IMR-90 (cell line): ENCODE results near the gene MICAL1. TPM values are rescaled to one million over a fixed set of nuclear protein-coding genes. Genes with fewer than 3 reads are reported as not detected.

Experiments used
- ATAC-seq: fragments of 200-7000 bp; cut with Tn5 transposase; 2 replicates; pipeline ENCODE4 v1.9.1; 2020; ENCODE audit warnings: low read depth, mild to moderate bottlenecking, moderate library complexity
- BruUV-seq: library from RNA; stranded (reverse); fragments of 400-500 nt; replicated peaks from 2 replicates; lab custom pipeline; 2021; lab: Mats Ljungman, UMichigan
- CTCF ChIA-PET: fragments of 300-600 bp; formaldehyde crosslinking; extraction: SDS; loops from one replicate; lab custom pipeline; 2021; ENCODE audit warnings: antibody characterized with exemption; lab: Yijun Ruan, JAX
- POLR2A ChIA-PET: fragments of 300-600 bp; sonication (Branson Sonifier 250); formaldehyde crosslinking; loops from one replicate; lab custom pipeline; 2022; ENCODE audit warnings: antibody characterized with exemption; ENCODE audit not compliant: unreplicated experiment; lab: Charles Lee
- DNase-seq: peaks from one replicate; pipeline ENCODE4 v3.0.0; 2013
- H2AFZ ChIP-seq: replicated peaks from 2 replicates; pipeline ENCODE3; 2013; ENCODE audit warnings: low read length, mild to moderate bottlenecking; ENCODE audit not compliant: poor library complexity
- H2AK5ac ChIP-seq: 2 replicates; pipeline ENCODE4 v1.6.1; 2013; ENCODE audit warnings: low read depth, low read length, inconsistent platforms
- H2AK9ac ChIP-seq: replicated peaks from 2 replicates; pipeline ENCODE3; 2013; ENCODE audit warnings: mild to moderate bottlenecking, low read depth, low read length, moderate library complexity; ENCODE audit not compliant: poor library complexity
- H2BK120ac ChIP-seq: 2 replicates; pipeline ENCODE4 v1.6.1; 2013; ENCODE audit warnings: low read depth, low read length, inconsistent platforms
- H2BK15ac ChIP-seq: 3 replicates; pipeline ENCODE4 v1.6.1; 2013; ENCODE audit warnings: low read depth, low read length, inconsistent platforms
- H2BK20ac ChIP-seq: 2 replicates; pipeline ENCODE4 v1.6.1; 2013; ENCODE audit warnings: low read depth, mild to moderate bottlenecking, inconsistent platforms, low read length, moderate library complexity
- H2BK5ac ChIP-seq: 2 replicates; pipeline ENCODE4 v1.6.1; 2013; ENCODE audit warnings: mild to moderate bottlenecking, low read depth, low read length, inconsistent platforms; ENCODE audit not compliant: poor library complexity, severe bottlenecking
- H3K14ac ChIP-seq: replicated peaks from 2 replicates; pipeline ENCODE4 v1.6.1; 2013; ENCODE audit warnings: low read depth, low read length, inconsistent platforms
- H3K18ac ChIP-seq: 2 replicates; pipeline ENCODE4 v1.6.1; 2013; ENCODE audit warnings: low read depth, low read length, control low read depth
- H3K23ac ChIP-seq: 2 replicates; pipeline ENCODE4 v1.6.1; 2013; ENCODE audit warnings: low read depth, low read length, inconsistent platforms
- H3K27ac ChIP-seq: 2 replicates; pipeline ENCODE4 v1.5.1; 2013; ENCODE audit warnings: mild to moderate bottlenecking, control low read depth, low read length; ENCODE audit not compliant: insufficient read depth
- H3K27me3 ChIP-seq: 2 replicates; pipeline ENCODE4 v1.6.1; 2013; ENCODE audit warnings: low read length; ENCODE audit not compliant: control insufficient read depth, insufficient read depth
- H3K36me3 ChIP-seq: 2 replicates; pipeline ENCODE4 v1.6.1; 2013; ENCODE audit warnings: low read length, mixed read lengths; ENCODE audit not compliant: control insufficient read depth, insufficient read depth
- H3K4ac ChIP-seq: 2 replicates; pipeline ENCODE4 v1.6.1; 2013; ENCODE audit warnings: low read depth, low read length, inconsistent platforms
- H3K4me1 ChIP-seq: 2 replicates; pipeline ENCODE4 v1.6.1; 2013; ENCODE audit warnings: low read length, mixed read lengths; ENCODE audit not compliant: control insufficient read depth, insufficient read depth
- H3K4me2 ChIP-seq: 2 replicates; pipeline ENCODE4 v1.6.1; 2013; ENCODE audit warnings: low read depth, mild to moderate bottlenecking, control low read depth, low read length, moderate library complexity
- H3K4me3 ChIP-seq: 2 replicates; pipeline ENCODE4 v1.5.1; 2013; ENCODE audit warnings: low read depth, mild to moderate bottlenecking, control low read depth, low read length, moderate library complexity; ENCODE audit not compliant: insufficient read depth
- H3K56ac ChIP-seq: 2 replicates; pipeline ENCODE4 v1.6.1; 2013; ENCODE audit warnings: low read length, inconsistent platforms; ENCODE audit not compliant: insufficient read depth; ENCODE audit errors: extremely low read depth
- H3K79me1 ChIP-seq, 2 experiments: 2 replicates each; pipeline ENCODE4 v1.6.1; 2013; ENCODE audit warnings: low read length in 2 of 2, inconsistent platforms in 1 of 2, low read depth in 1 of 2
- H3K9ac ChIP-seq: 2 replicates; pipeline ENCODE4 v1.6.1; 2013; ENCODE audit warnings: low read depth, low read length, control low read depth
- H3K9me1 ChIP-seq: 2 replicates; pipeline ENCODE4 v1.6.1; 2013; ENCODE audit warnings: low read length, inconsistent platforms; ENCODE audit not compliant: insufficient read depth
- H3K9me3 ChIP-seq: 2 replicates; pipeline ENCODE4 v1.6.1; 2013; ENCODE audit warnings: low read length; ENCODE audit not compliant: control insufficient read depth, insufficient read depth
- H4K20me1 ChIP-seq: 2 replicates; pipeline ENCODE4 v1.6.1; 2013; ENCODE audit warnings: low read length, inconsistent platforms; ENCODE audit not compliant: insufficient read depth
- H4K5ac ChIP-seq: 2 replicates; pipeline ENCODE4 v1.6.1; 2013; ENCODE audit warnings: mild to moderate bottlenecking, low read depth, low read length, control low read depth
- H4K8ac ChIP-seq, 2 experiments: 2 replicates each; pipeline ENCODE4 v1.6.1; 2013; ENCODE audit warnings: low read depth in 2 of 2, low read length in 2 of 2, control low read depth in 1 of 2, inconsistent platforms in 1 of 2
- H4K91ac ChIP-seq: 2 replicates; pipeline ENCODE4 v1.6.1; 2013; ENCODE audit warnings: low read depth, low read length, inconsistent platforms; ENCODE audit not compliant: insufficient read depth
- CEBPB ChIP-seq: IDR thresholded peaks from 2 replicates; pipeline ENCODE4 v1.6.1; 2012; ENCODE audit warnings: low read depth, low read length, improper control_type of control experiment
- CHD1 ChIP-seq: IDR thresholded peaks from 2 replicates; pipeline ENCODE4 v1.6.1; 2012; ENCODE audit warnings: low read depth, low read length, improper control_type of control experiment
- FOS ChIP-seq: fragments of 150-350 bp; IDR thresholded peaks from 2 replicates; pipeline ENCODE4 v1.6.1; 2016; ENCODE audit warnings: low read depth, low read length
- MAFK ChIP-seq: IDR thresholded peaks from 2 replicates; pipeline ENCODE4 v1.6.1; 2012; ENCODE audit warnings: low read depth, low read length, improper control_type of control experiment
- MAZ ChIP-seq: IDR thresholded peaks from 2 replicates; pipeline ENCODE4 v1.6.1; 2012; ENCODE audit warnings: low read depth, mild to moderate bottlenecking, low read length, improper control_type of control experiment, moderate library complexity, borderline replicate concordance
- MXI1 ChIP-seq: IDR thresholded peaks from 2 replicates; pipeline ENCODE4 v1.6.1; 2012; ENCODE audit warnings: low read depth, mild to moderate bottlenecking, low read length, moderate library complexity, borderline replicate concordance
- NFE2L2 ChIP-seq: fragments of 150-350 bp; IDR thresholded peaks from 2 replicates; pipeline ENCODE4 v1.6.1; 2016; ENCODE audit warnings: low read depth, mild to moderate bottlenecking, low read length
- POLR2A ChIP-seq: IDR thresholded peaks from 2 replicates; pipeline ENCODE4 v1.6.1; 2012; ENCODE audit warnings: mild to moderate bottlenecking, low read depth, low read length
- RAD21 ChIP-seq: IDR thresholded peaks from 2 replicates; pipeline ENCODE4 v1.6.1; 2012; ENCODE audit warnings: low read length, improper control_type of control experiment
- RCOR1 ChIP-seq: IDR thresholded peaks from 2 replicates; pipeline ENCODE4 v1.6.1; 2012; ENCODE audit warnings: mild to moderate bottlenecking, low read length, improper control_type of control experiment; ENCODE audit not compliant: insufficient replicate concordance
- RFX5 ChIP-seq: IDR thresholded peaks from 2 replicates; pipeline ENCODE4 v1.8.0; 2012; ENCODE audit warnings: low read depth, mild to moderate bottlenecking, low read length, moderate library complexity
- SMC3 ChIP-seq: fragments of 150-350 bp; IDR thresholded peaks from 2 replicates; pipeline ENCODE4 v1.6.1; 2016; ENCODE audit warnings: low read depth, mild to moderate bottlenecking, antibody characterized with exemption, low read length, moderate library complexity
- WGBS, 2 experiments: methylation state at CpG; one replicate each; pipeline versions ENCODE4 v1.1.5 to v1.1.7; 2013; ENCODE audit warnings: missing lambda C conversion rate in 2 of 2; ENCODE audit not compliant: insufficient read length in 1 of 2; ENCODE audit errors: extremely low coverage in 2 of 2; 5-methylcytosine and 5-hydroxymethylcytosine counted together
- dilution Hi-C: fragments of 300-500 bp; cut with HindIII; formaldehyde crosslinking; loops from one replicate; pipeline ENCODE4 v1.14.3; 2018; ENCODE audit warnings: low sequenced_read_pairs; ENCODE audit not compliant: unreplicated experiment
- in situ Hi-C: fragments of 300-500 bp; cut with MboI; formaldehyde crosslinking; loops from 3 replicates; pipeline ENCODE4 v1.14.3; 2019; ENCODE audit warnings: low sequenced_read_pairs, inconsistent platforms, mixed read lengths
- intact Hi-C: fragments of 100-400 bp; cut with micrococcal nuclease; formaldehyde crosslinking; loops from 2 replicates; pipeline ENCODE4 v1.10.0; 2022
- polyA plus RNA-seq, 3 experiments: library from polyadenylated mRNA; depleted of rRNA; stranded (reverse); fragments of >200 nt; gene quantifications; 2 replicates each; pipeline ENCODE4 v1.2.3, GENCODE V29; 2012; ENCODE audit warnings: low replicate concordance in 1 of 3
- total RNA-seq: library from RNA; depleted of rRNA; stranded (reverse); fragments of >200 nt; gene quantifications from 2 replicates; pipeline ENCODE4 v1.2.3, GENCODE V29; 2012
- TF ChIP-seq, protein P1 (sequence below): fragments of 150-350 bp; IDR thresholded peaks from 2 replicates; pipeline ENCODE4 v1.6.1; 2016; ENCODE audit warnings: low read depth, mild to moderate bottlenecking, low read length, moderate library complexity, borderline replicate concordance
- TF ChIP-seq, protein P2 (sequence below): fragments of 150-350 bp; IDR thresholded peaks from 2 replicates; pipeline ENCODE4 v1.6.1; 2017; ENCODE audit warnings: mild to moderate bottlenecking, antibody characterized with exemption, low read length, low read depth
- TF ChIP-seq, protein P3 (sequence below): conservative IDR thresholded peaks from 2 replicates; pipeline ENCODE4 v1.5.1; 2012; ENCODE audit warnings: mild to moderate bottlenecking, low read depth, low read length, improper control_type of control experiment

The MICAL1 gene
- total and polyA plus RNA-seq, 2 of the 4 experiments (the other 2 are of a cell fraction), result 30.5 to 57.1 TPM

DNA sequence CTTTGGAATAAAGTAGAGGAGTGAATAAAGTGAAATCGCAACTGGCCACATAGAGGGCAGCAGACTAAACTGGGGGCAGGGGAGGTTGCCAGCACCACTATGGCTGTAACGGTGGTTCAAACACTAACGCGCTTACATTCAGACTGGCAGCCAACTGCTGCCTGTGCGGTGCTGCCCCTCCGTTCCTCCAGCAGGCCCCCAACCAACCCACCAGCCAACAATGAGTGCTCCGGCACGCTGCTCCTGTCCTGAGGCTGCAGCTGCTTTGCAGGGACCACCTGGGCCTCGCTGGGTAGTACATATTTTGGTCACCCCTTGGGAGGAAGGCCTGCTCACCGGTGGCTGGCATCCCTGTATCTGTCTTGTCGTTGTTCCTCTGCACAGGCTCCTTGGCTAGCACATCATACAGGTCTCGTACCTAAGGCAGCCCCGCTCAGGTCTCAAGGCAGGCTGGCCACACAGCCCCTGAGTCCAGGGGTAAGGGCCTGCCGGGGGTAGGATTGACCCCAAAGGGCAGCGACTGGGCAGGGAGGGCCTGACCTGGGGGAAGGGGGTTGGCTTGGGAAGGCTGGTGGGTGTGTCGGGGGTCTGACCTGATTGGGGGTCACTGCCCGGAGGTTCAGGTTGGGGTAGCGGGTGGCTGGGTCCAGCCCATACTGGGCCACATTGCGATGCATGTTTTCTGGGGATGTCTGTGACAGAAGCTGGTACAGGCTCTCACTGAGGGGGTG is 6.3 kb downstream of the MICAL1 start:
- dilution Hi-C loops (no loop called here), intact Hi-C loops (no loop called here), in situ Hi-C loops (no loop called here)
- Histone ChIP-seq H3K23ac (no peak overlapping the region), H3K4me3 (no peak overlapping the region), H3K4me1 (peaks cover 4% of the 10 kb centered on the region; the same call in 1 of the 2 replicates), H3K56ac (no peak overlapping the region), H3K36me3 (peaks cover 68% of the 10 kb centered on the region), H4K5ac (no peak overlapping the region), H3K18ac (no peak overlapping the region), H2BK15ac (no peak overlapping the region), H2AFZ (no peak overlapping the region), H3K27me3 (no peaks in the 10 kb centered on the region), H4K20me1 (peaks cover 7% of the 10 kb centered on the region; the same call in 1 of the 2 replicates), H2AK9ac (no peak overlapping the region), H3K9me1 (peaks cover 16% of the 10 kb centered on the region), H3K4me2 (no peak overlapping the region), H2BK120ac (no peak overlapping the region), H3K4ac (no peak overlapping the region), H2AK5ac (no peak overlapping the region), H4K8ac (no peak overlapping the region), H4K91ac (no peak overlapping the region), H3K14ac (no peak overlapping the region), H2BK20ac (no peak overlapping the region), H3K9me3 (no peaks in the 10 kb centered on the region), H3K27ac (no peak overlapping the region), H3K79me1 (peaks cover 7 to 36% of the 10 kb centered on the region in 2 experiments), H3K9ac (no peak overlapping the region), H2BK5ac (no peak overlapping the region)
- BruUV-seq, result no TSS peak
- no peak for ATAC-seq
- CTCF ChIA-PET, result no interaction called here
- POLR2A ChIA-PET, result no interaction called here
- WGBS, 2 experiments, result 93% methylated on average over 10 of the region's 19 CpGs; no CpG with 5 or more reads in 1 of the 2 experiments
- DNase-seq, result no peak
- no peak for TF ChIP-seq MAFK
- no peak for TF ChIP-seq POLR2A
- no peak for TF ChIP-seq CEBPB
- TF ChIP-seq, protein P1, sequence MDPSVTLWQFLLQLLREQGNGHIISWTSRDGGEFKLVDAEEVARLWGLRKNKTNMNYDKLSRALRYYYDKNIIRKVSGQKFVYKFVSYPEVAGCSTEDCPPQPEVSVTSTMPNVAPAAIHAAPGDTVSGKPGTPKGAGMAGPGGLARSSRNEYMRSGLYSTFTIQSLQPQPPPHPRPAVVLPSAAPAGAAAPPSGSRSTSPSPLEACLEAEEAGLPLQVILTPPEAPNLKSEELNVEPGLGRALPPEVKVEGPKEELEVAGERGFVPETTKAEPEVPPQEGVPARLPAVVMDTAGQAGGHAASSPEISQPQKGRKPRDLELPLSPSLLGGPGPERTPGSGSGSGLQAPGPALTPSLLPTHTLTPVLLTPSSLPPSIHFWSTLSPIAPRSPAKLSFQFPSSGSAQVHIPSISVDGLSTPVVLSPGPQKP, result no peak
- no peak for TF ChIP-seq SMC3
- TF ChIP-seq, protein P2, sequence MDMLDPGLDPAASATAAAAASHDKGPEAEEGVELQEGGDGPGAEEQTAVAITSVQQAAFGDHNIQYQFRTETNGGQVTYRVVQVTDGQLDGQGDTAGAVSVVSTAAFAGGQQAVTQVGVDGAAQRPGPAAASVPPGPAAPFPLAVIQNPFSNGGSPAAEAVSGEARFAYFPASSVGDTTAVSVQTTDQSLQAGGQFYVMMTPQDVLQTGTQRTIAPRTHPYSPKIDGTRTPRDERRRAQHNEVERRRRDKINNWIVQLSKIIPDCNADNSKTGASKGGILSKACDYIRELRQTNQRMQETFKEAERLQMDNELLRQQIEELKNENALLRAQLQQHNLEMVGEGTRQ, result no peak
- TF ChIP-seq MXI1, result no peak
- TF ChIP-seq, protein P3, sequence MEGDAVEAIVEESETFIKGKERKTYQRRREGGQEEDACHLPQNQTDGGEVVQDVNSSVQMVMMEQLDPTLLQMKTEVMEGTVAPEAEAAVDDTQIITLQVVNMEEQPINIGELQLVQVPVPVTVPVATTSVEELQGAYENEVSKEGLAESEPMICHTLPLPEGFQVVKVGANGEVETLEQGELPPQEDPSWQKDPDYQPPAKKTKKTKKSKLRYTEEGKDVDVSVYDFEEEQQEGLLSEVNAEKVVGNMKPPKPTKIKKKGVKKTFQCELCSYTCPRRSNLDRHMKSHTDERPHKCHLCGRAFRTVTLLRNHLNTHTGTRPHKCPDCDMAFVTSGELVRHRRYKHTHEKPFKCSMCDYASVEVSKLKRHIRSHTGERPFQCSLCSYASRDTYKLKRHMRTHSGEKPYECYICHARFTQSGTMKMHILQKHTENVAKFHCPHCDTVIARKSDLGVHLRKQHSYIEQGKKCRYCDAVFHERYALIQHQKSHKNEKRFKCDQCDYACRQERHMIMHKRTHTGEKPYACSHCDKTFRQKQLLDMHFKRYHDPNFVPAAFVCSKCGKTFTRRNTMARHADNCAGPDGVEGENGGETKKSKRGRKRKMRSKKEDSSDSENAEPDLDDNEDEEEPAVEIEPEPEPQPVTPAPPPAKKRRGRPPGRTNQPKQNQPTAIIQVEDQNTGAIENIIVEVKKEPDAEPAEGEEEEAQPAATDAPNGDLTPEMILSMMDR, result no peak
- TF ChIP-seq NFE2L2, result no peak
- no peak for TF ChIP-seq RCOR1
- no peak for TF ChIP-seq MAZ
- TF ChIP-seq FOS, result no peak
- TF ChIP-seq CHD1, result no peak
- no peak for TF ChIP-seq RAD21
- TF ChIP-seq RFX5, result no peak
